H1 (cell line): ENCODE data around the gene KLHL2. TPM values are rescaled to one million over a fixed set of nuclear protein-coding genes. Genes with fewer than 3 reads are reported as not detected.

Source experiments
- CTCF ChIA-PET: fragments of 300-600 bp; sonication (Branson Sonifier 250); formaldehyde crosslinking; loops from one replicate; lab custom pipeline; 2021; ENCODE audit not compliant: partially characterized antibody; lab: Charles Lee
- POLR2A ChIA-PET: fragments of 300-600 bp; sonication (Branson Sonifier 250); formaldehyde crosslinking; loops from one replicate; lab custom pipeline; 2021; ENCODE audit warnings: inconsistent platforms; ENCODE audit not compliant: partially characterized antibody; lab: Charles Lee
- DNase-seq, 2 experiments: peaks; one replicate each; pipeline versions ENCODE4 v3.0.0 to v3.0.0-alpha.2; 2010 to 2022; ENCODE audit warnings: low spot score in 2 of 2, low read depth in 1 of 2, mixed read lengths in 1 of 2
- FAIRE-seq: peaks from 2 replicates; lab custom pipeline; 2011; peaks lifted over from hg19 to GRCh38; lab: Jason Lieb, UNC
- H2AFZ ChIP-seq: 2 replicates; pipeline ENCODE4 v1.8.1; 2012; ENCODE audit warnings: low read length, inconsistent platforms
- H2AK5ac ChIP-seq: 2 replicates; pipeline ENCODE4 v1.6.1; 2013; ENCODE audit warnings: low read depth, low read length
- H2BK120ac ChIP-seq: replicated peaks from 2 replicates; pipeline ENCODE3; 2013; ENCODE audit warnings: low read depth, low read length, inconsistent platforms
- H2BK12ac ChIP-seq: 2 replicates; pipeline ENCODE4 v1.6.1; 2013; ENCODE audit warnings: low read depth, low read length
- H2BK15ac ChIP-seq: 2 replicates; pipeline ENCODE4 v1.6.1; 2013; ENCODE audit warnings: low read length
- H2BK20ac ChIP-seq: 2 replicates; pipeline ENCODE4 v1.6.1; 2013; ENCODE audit warnings: low read length
- H2BK5ac ChIP-seq: 2 replicates; pipeline ENCODE4 v1.6.1; 2013; ENCODE audit warnings: low read depth, low read length
- H3K14ac ChIP-seq: 2 replicates; pipeline ENCODE4 v1.6.1; 2013; ENCODE audit warnings: inconsistent platforms; ENCODE audit not compliant: insufficient read length
- H3K18ac ChIP-seq: 2 replicates; pipeline ENCODE4 v1.6.1; 2013; ENCODE audit warnings: low read length; ENCODE audit errors: extremely low read depth
- H3K23ac ChIP-seq: 2 replicates; pipeline ENCODE4 v1.6.1; 2013; ENCODE audit warnings: inconsistent platforms; ENCODE audit not compliant: insufficient read length
- H3K23me2 ChIP-seq: 2 replicates; pipeline ENCODE4 v1.6.1; 2013; ENCODE audit warnings: low read depth, low read length
- H3K27ac ChIP-seq: 2 replicates; pipeline ENCODE4 v1.6.1; 2011; ENCODE audit warnings: low read depth, low read length, inconsistent platforms
- H3K27me3 ChIP-seq, 4 experiments: replicated peaks in 1 of 4; 1 replicate in 1 of 4; 2 replicates in 3 of 4; pipeline versions ENCODE4 v1.6.1 to v1.8.1; 2011 to 2013; ENCODE audit warnings: low read length in 3 of 4, mild to moderate bottlenecking in 3 of 4, inconsistent platforms in 2 of 4, mixed read lengths in 2 of 4, moderate library complexity in 1 of 4; ENCODE audit not compliant: control insufficient read depth in 3 of 4, insufficient read depth in 3 of 4; ENCODE audit errors: extremely low read depth in 1 of 4
- H3K36me3 ChIP-seq, 4 experiments: 2 replicates each; pipeline versions ENCODE4 v1.6.1 to v1.8.1; 2011 to 2013; ENCODE audit warnings: mild to moderate bottlenecking in 4 of 4, low read length in 3 of 4, moderate library complexity in 2 of 4, control low read depth in 1 of 4, inconsistent platforms in 1 of 4; ENCODE audit not compliant: insufficient read depth in 4 of 4, control insufficient read depth in 2 of 4
- H3K4ac ChIP-seq: replicated peaks from 2 replicates; pipeline ENCODE3; 2013; ENCODE audit warnings: low read length, low read depth, mixed read lengths, inconsistent platforms; ENCODE audit not compliant: insufficient read length
- H3K4me1 ChIP-seq, 4 experiments: replicated peaks in 1 of 4; 1 replicate in 1 of 4; 2 replicates in 3 of 4; pipeline versions ENCODE4 v1.6.1 to v1.8.1; 2011 to 2013; ENCODE audit warnings: low read length in 3 of 4, inconsistent platforms in 2 of 4, mixed read lengths in 1 of 4; ENCODE audit not compliant: insufficient read depth in 4 of 4, control insufficient read depth in 3 of 4
- H3K4me2 ChIP-seq, 2 experiments: 2 replicates each; pipeline versions ENCODE4 v1.6.1 to v1.8.1; 2011 to 2013; ENCODE audit warnings: low read depth in 2 of 2, low read length in 2 of 2, control low read depth in 1 of 2, inconsistent platforms in 1 of 2, mild to moderate bottlenecking in 1 of 2; ENCODE audit not compliant: insufficient read depth in 1 of 2
- H3K4me3 ChIP-seq, 4 experiments: fragments of 200-600, 300-600 bp in 1 of 4; sonication (generic), shearing (Covaris generic), sonication (Bioruptor Twin) in 1 of 4; 2 replicates each; pipeline versions ENCODE4 v1.5.1 to v1.8.1; 2011 to 2016; ENCODE audit warnings: low read length in 4 of 4, low read depth in 3 of 4, control low read depth in 2 of 4, inconsistent platforms in 2 of 4, mild to moderate bottlenecking in 2 of 4, mixed read lengths in 1 of 4, moderate library complexity in 1 of 4; ENCODE audit not compliant: insufficient read depth in 2 of 4; ENCODE audit errors: extremely low read depth in 1 of 4
- H3K56ac ChIP-seq: replicated peaks from 2 replicates; pipeline ENCODE3; 2013; ENCODE audit warnings: low read depth, mild to moderate bottlenecking, mixed read lengths, low read length, inconsistent platforms; ENCODE audit not compliant: insufficient read length
- H3K79me1 ChIP-seq: 2 replicates; pipeline ENCODE4 v1.6.1; 2013; ENCODE audit warnings: low read depth, low read length, control low read depth
- H3K79me2 ChIP-seq, 2 experiments: 2 replicates each; pipeline versions ENCODE4 v1.6.1 to v1.8.1; 2012 to 2013; ENCODE audit warnings: low read length in 2 of 2, mild to moderate bottlenecking in 2 of 2, inconsistent platforms in 1 of 2; ENCODE audit not compliant: insufficient read depth in 2 of 2, control insufficient read depth in 1 of 2
- H3K9ac ChIP-seq, 4 experiments: replicated peaks in 1 of 4; 1 replicate in 1 of 4; 2 replicates in 3 of 4; pipeline versions ENCODE4 v1.6.1 to v1.8.1; 2011 to 2013; ENCODE audit warnings: low read depth in 3 of 4, low read length in 3 of 4, control low read depth in 2 of 4, mild to moderate bottlenecking in 2 of 4, moderate library complexity in 2 of 4, inconsistent platforms in 1 of 4; ENCODE audit errors: extremely low read depth in 1 of 4
- H3K9me3 ChIP-seq, 2 experiments: 2 replicates each; pipeline versions ENCODE4 v1.6.1 to v1.8.1; 2012 to 2013; ENCODE audit warnings: mild to moderate bottlenecking in 2 of 2, moderate library complexity in 2 of 2, control low read depth in 1 of 2, inconsistent platforms in 1 of 2, low read depth in 1 of 2, low read length in 1 of 2, mixed read lengths in 1 of 2; ENCODE audit not compliant: insufficient read depth in 2 of 2
- H4K20me1 ChIP-seq, 2 experiments: replicated peaks in 1 of 2; 2 replicates each; pipeline versions ENCODE3 to v1.8.1; 2011 to 2013; ENCODE audit warnings: inconsistent platforms in 2 of 2, low read length in 2 of 2, mild to moderate bottlenecking in 1 of 2; ENCODE audit not compliant: insufficient read depth in 2 of 2, control insufficient read depth in 1 of 2
- H4K5ac ChIP-seq: 2 replicates; pipeline ENCODE4 v1.6.1; 2013; ENCODE audit warnings: low read length, low read depth, mixed read lengths, inconsistent platforms; ENCODE audit not compliant: insufficient read length
- H4K8ac ChIP-seq: 2 replicates; pipeline ENCODE4 v1.8.0; 2013; ENCODE audit warnings: mild to moderate bottlenecking, moderate library complexity, low read length, inconsistent platforms; ENCODE audit not compliant: insufficient read depth; ENCODE audit errors: extremely low read depth
- H4K91ac ChIP-seq: replicated peaks from 2 replicates; pipeline ENCODE3; 2013; ENCODE audit warnings: low read length, mixed read lengths, inconsistent platforms; ENCODE audit not compliant: insufficient read length
- POLR2AphosphoS5 ChIP-seq: IDR thresholded peaks from 2 replicates; pipeline ENCODE4 v1.6.1; 2011; ENCODE audit warnings: low read depth, low read length
- YY1 ChIP-seq: IDR thresholded peaks from 2 replicates; pipeline ENCODE4 v1.6.1; 2011; ENCODE audit warnings: low read depth, mild to moderate bottlenecking, low read length
- WGBS, 2 experiments: shearing (Covaris generic) in 1 of 2; methylation state at CpG; one replicate each; pipeline versions ENCODE4 v1.1.6 to v1.1.7; 2013 to 2015; ENCODE audit warnings: low lambda C conversion rate in 2 of 2, mixed read lengths in 2 of 2, inconsistent platforms in 1 of 2, low coverage in 1 of 2, missing lambda C conversion rate in 1 of 2; ENCODE audit not compliant: insufficient replicate concordance in 2 of 2, insufficient coverage in 1 of 2, insufficient read length in 1 of 2; ENCODE audit errors: extremely low coverage in 1 of 2, missing lambda C conversion rate in 1 of 2; 5-methylcytosine and 5-hydroxymethylcytosine counted together
- polyA plus RNA-seq, 7 experiments: library from polyadenylated mRNA; depleted of rRNA in 3 of 7; stranded (reverse) in 5 of 7; unstranded in 2 of 7; fragments of >200 nt in 5 of 7; fragments of 200-250 nt in 2 of 7; gene quantifications; 1 replicate in 5 of 7; 2 replicates in 1 of 7; 4 replicates in 1 of 7; pipeline versions ENCODE4 v1.2.1 to v1.2.3, GENCODE V29; 2011 to 2013; ENCODE audit warnings: missing spikeins in 2 of 7, mixed read lengths in 2 of 7
- total RNA-seq: library from RNA; stranded (reverse); fragmentation: NEBNext Ultra II Directional; extraction: Animal tissue kit (Norgen Biotek cat#: 25700); gene quantifications from 2 replicates; pipeline ENCODE4 v1.2.1, GENCODE V29; 2021

KLHL2 gene
- total and polyA plus RNA-seq, 2 of the 8 experiments (the other 6 are each of a cell fraction or from before 2014, with no cell fraction given), result 5.2 to 12.0 TPM

DNA sequence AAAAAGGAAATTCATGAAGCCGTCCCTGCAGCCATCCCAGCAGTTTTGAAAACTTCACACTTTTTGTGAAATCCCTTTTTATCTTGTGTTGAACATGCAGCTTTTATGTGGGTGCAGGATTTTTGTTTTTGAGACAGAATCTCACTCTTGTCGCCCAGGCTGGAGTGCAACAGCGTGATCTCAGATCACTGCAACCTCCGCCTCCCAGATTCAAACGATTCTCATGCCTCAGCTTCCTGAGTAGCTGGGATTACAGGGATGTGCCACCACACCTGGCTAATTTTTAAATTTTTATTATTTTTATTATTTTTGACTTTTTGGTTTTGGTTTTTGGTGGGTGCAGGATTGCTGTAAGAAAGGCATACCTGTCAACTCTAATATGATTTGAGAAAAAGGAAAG lies 112.1 kb downstream of the KLHL2 start:
- no peak overlapping the region for H3K27ac ChIP-seq
- whole genome bisulfite sequencing, 2 experiments, result 89% methylated on average over 5 of the region's 5 CpGs; no CpG with 5 or more reads in 1 of the 2 experiments

More for the DNA sequence above, 112.1 kb downstream of the KLHL2 start:
- no peak overlapping the region for H4K91ac ChIP-seq
- no peaks in the 10 kb centered on the region for H4K20me1 ChIP-seq
- no peaks in the 10 kb centered on the region for H3K23me2 ChIP-seq
- H2BK12ac ChIP-seq, result no peak overlapping the region
- CTCF ChIA-PET, result interaction anchor here (1.0 to 1.3 kb wide), 3 partner anchors 9 to 188 kb away, joined by 3 read pairs; no protein-coding TSS in a partner anchor
- H3K23ac ChIP-seq, result no peak overlapping the region
- H3K9me3 ChIP-seq, result no peaks in the 10 kb centered on the region
- H3K4me1 ChIP-seq, result no peaks in the 10 kb centered on the region
- no peak overlapping the region for H4K8ac ChIP-seq
- H3K18ac ChIP-seq, result no peak overlapping the region
- POLR2A ChIA-PET, result interaction anchor here (1.2 kb wide), 1 partner anchor 8 kb away, joined by 4 read pairs; the partner anchor contains the start of gene MSMO1
- no peak overlapping the region for H3K14ac ChIP-seq
- H2AK5ac ChIP-seq, result no peak overlapping the region
- no peak overlapping the region for H2BK20ac ChIP-seq
- H2AFZ ChIP-seq, result no peak overlapping the region
- H2BK5ac ChIP-seq, result no peak overlapping the region
- H3K9ac ChIP-seq, result no peak overlapping the region
- no peak for DNase-seq
- no peak for FAIRE-seq
- no peaks in the 10 kb centered on the region for H3K79me1 ChIP-seq
- no peak overlapping the region for H2BK15ac ChIP-seq
- H3K4me3 ChIP-seq, result no peak overlapping the region
- no peak overlapping the region for H3K4ac ChIP-seq
- no peak overlapping the region for H3K56ac ChIP-seq
- no peak overlapping the region for H4K5ac ChIP-seq
- no peak overlapping the region for H2BK120ac ChIP-seq
- TF ChIP-seq YY1 (no peak), POLR2AphosphoS5 (no peak)
- H3K36me3 ChIP-seq, result no peaks in the 10 kb centered on the region; a peak in 1 of 8 replicates
- H3K27me3 ChIP-seq, result no peaks in the 10 kb centered on the region
- H3K4me2 ChIP-seq, result no peak overlapping the region
- no peaks in the 10 kb centered on the region for H3K79me2 ChIP-seq
